ENCODE results near the gene USP2. TPM values are rescaled to one million over a fixed set of nuclear protein-coding genes. Genes with fewer than 3 reads are reported as not detected.

Gene USP2
- total RNA-seq, 2 donors from 2014 or later, result 38.9 to 58.7 TPM

- no peaks in the 10 kb centered on the region for H3K36me3 ChIP-seq
- H3K4me3 ChIP-seq, result no peak overlapping the region
- no peaks in the 10 kb centered on the region for H3K9me3 ChIP-seq
- no peak for TF ChIP-seq CTCF (IDR thresholded peaks at IDR 0.05)
- peaks cover 0 to 97% of the 10 kb centered on the region in 2 donors for H3K4me1 ChIP-seq
- DNase-seq (ENCODE audit: low spot score), result no peak
- peak overlapping the region; percentile 94 for H3K27ac ChIP-seq
- H3K27me3 ChIP-seq, result no peaks in the 10 kb centered on the region
These were observed 10.9 kb downstream of the USP2 start for GRCh38 chr11:119370486-119371046.

- peak overlapping the region in 1 of 2 donors; percentile 10 for H3K4me3 ChIP-seq
- DNase-seq (ENCODE audit: low spot score), result no peak
- no peak for TF ChIP-seq CTCF (IDR thresholded peaks at IDR 0.05)
- peaks cover 0 to 95% of the 10 kb centered on the region in 2 donors for H3K4me1 ChIP-seq
- no peaks in the 10 kb centered on the region for H3K27me3 ChIP-seq
- no peaks in the 10 kb centered on the region for H3K36me3 ChIP-seq
- H3K9me3 ChIP-seq, result no peaks in the 10 kb centered on the region
- H3K27ac ChIP-seq, result peak overlapping the region; percentile 94
These were observed 12.2 kb downstream of the USP2 start for GRCh38 chr11:119369132-119369925.

- H3K36me3 ChIP-seq, result no peaks in the 10 kb centered on the region
- no peak for TF ChIP-seq CTCF (IDR thresholded peaks at IDR 0.05)
- H3K27ac ChIP-seq, result peak overlapping the region; percentile 94
- DNase-seq (ENCODE audit: low spot score), result no peak
- H3K4me1 ChIP-seq, result peaks cover 0 to 93% of the 10 kb centered on the region in 2 donors
- H3K27me3 ChIP-seq, result no peaks in the 10 kb centered on the region
- H3K9me3 ChIP-seq, result no peaks in the 10 kb centered on the region
- peak overlapping the region in 1 of 2 donors; percentile 10 for H3K4me3 ChIP-seq
These were observed 13.1 kb downstream of the USP2 start for GRCh38 chr11:119368121-119369034.

GRCh38 chr11:119367661-119368120 lies 13.8 kb downstream of the USP2 start:
- H3K36me3 ChIP-seq, result no peaks in the 10 kb centered on the region
- no peaks in the 10 kb centered on the region for H3K9me3 ChIP-seq
- peak overlapping the region in 1 of 2 donors; percentile 10 for H3K4me3 ChIP-seq
- no peak for DNase-seq (ENCODE audit: low spot score)
- no peaks in the 10 kb centered on the region for H3K27me3 ChIP-seq
- H3K27ac ChIP-seq, result peak overlapping the region; percentile 94
- H3K4me1 ChIP-seq, result peaks cover 0 to 88% of the 10 kb centered on the region in 2 donors
- no peak for TF ChIP-seq CTCF (IDR thresholded peaks at IDR 0.05)

GRCh38 chr11:119366690-119367620 lies 14.5 kb downstream of the USP2 start:
- no peak for TF ChIP-seq CTCF (IDR thresholded peaks at IDR 0.05)
- Histone ChIP-seq H3K9me3 (no peaks in the 10 kb centered on the region), H3K4me3 (no peak overlapping the region), H3K27ac (peak overlapping the region; percentile 94), H3K36me3 (no peaks in the 10 kb centered on the region), H3K4me1 (peaks cover 0 to 88% of the 10 kb centered on the region in 2 donors), H3K27me3 (no peaks in the 10 kb centered on the region)
- DNase-seq (ENCODE audit: low spot score), result no peak

Data from right atrium auricular region (tissue), 2 donors.